ENCODE data around the gene ENPP5.
A peak's percentile ranks its signal among the peaks of the same experiment; 100 is the strongest.

ENPP5 gene

GRCh38 chr6:46170357-46171289 is at the start of gene ENPP5:
ENPP5 (minus strand) TSS chr6:46170980; CDS start chr6:46168262, 2,718 bp downstream.
- peak; percentile 94 for DNase-seq (ENCODE audit: low spot score)

- no peak for DNase-seq (ENCODE audit: low spot score)
Observed at GRCh38 chr6:46219661-46220060, 48.9 kb upstream of the ENPP5 start.

GRCh38 chr6:46218457-46218856 is 47.7 kb upstream of the ENPP5 start:
- no peak for DNase-seq (ENCODE audit: low spot score)

- peak; percentile 70 for DNase-seq (ENCODE audit: low spot score)
Observed at GRCh38 chr6:46217671-46218131, 46.9 kb upstream of the ENPP5 start.

GRCh38 chr6:46216879-46217278 is 46.1 kb upstream of the ENPP5 start:
- no peak for DNase-seq (ENCODE audit: low spot score)

GRCh38 chr6:46215777-46216176 is 45.0 kb upstream of the ENPP5 start:
- DNase-seq (ENCODE audit: low spot score) = no peak

- DNase-seq (ENCODE audit: low spot score) = no peak
Observed at GRCh38 chr6:46215213-46215612, 44.4 kb upstream of the ENPP5 start.

- DNase-seq (ENCODE audit: low spot score) = no peak
Observed at GRCh38 chr6:46211917-46212316, 41.1 kb upstream of the ENPP5 start.

GRCh38 chr6:46210294-46210693 is 39.5 kb upstream of the ENPP5 start:
- DNase-seq (ENCODE audit: low spot score) = no peak

- DNase-seq (ENCODE audit: low spot score) = no peak
Observed at GRCh38 chr6:46208303-46208702, 37.5 kb upstream of the ENPP5 start.

- no peak for DNase-seq (ENCODE audit: low spot score)
Observed at GRCh38 chr6:46207174-46207573, 36.4 kb upstream of the ENPP5 start.

GRCh38 chr6:46204880-46205650 is 34.3 kb upstream of the ENPP5 start:
- DNase-seq (ENCODE audit: low spot score) = no peak

- no peak for DNase-seq (ENCODE audit: low spot score)
Observed at GRCh38 chr6:46203391-46204177, 32.8 kb upstream of the ENPP5 start.

GRCh38 chr6:46201702-46202101 is 30.9 kb upstream of the ENPP5 start:
- no peak for DNase-seq (ENCODE audit: low spot score)

GRCh38 chr6:46199387-46199786 is 28.6 kb upstream of the ENPP5 start:
- no peak for DNase-seq (ENCODE audit: low spot score)

- no peak for DNase-seq (ENCODE audit: low spot score)
Observed at GRCh38 chr6:46191961-46192360, 21.2 kb upstream of the ENPP5 start.

- no peak for DNase-seq (ENCODE audit: low spot score)
Observed at GRCh38 chr6:46190889-46191288, 20.1 kb upstream of the ENPP5 start.

GRCh38 chr6:46189726-46190125 is 18.9 kb upstream of the ENPP5 start:
- no peak for DNase-seq (ENCODE audit: low spot score)

- DNase-seq (ENCODE audit: low spot score) = no peak
Observed at GRCh38 chr6:46186583-46186982, 15.8 kb upstream of the ENPP5 start.

- no peak for DNase-seq (ENCODE audit: low spot score)
Observed at GRCh38 chr6:46184114-46184513, 13.3 kb upstream of the ENPP5 start.

GRCh38 chr6:46175976-46176375 is 5.2 kb upstream of the ENPP5 start:
- no peak for DNase-seq (ENCODE audit: low spot score)

- no peak for DNase-seq (ENCODE audit: low spot score)
Observed at GRCh38 chr6:46175446-46175845, 4.7 kb upstream of the ENPP5 start.

All from putamen (tissue), 1 donor.